ENCODE results near the gene SLAIN1. TPM values are rescaled to one million over a fixed set of nuclear protein-coding genes. Genes with fewer than 3 reads are reported as not detected.

The SLAIN1 gene
- polyA plus RNA-seq, 1 experiment, result 0.06 TPM

GRCh38 chr13:77674852-77675251, 22.6 kb upstream of the SLAIN1 start:
- POLR2A ChIA-PET, result no interaction called here
- TF ChIP-seq CTCF (IDR thresholded peaks at IDR 0.05; ENCODE audit: insufficient read depth, low read depth, low read length), result no peak
- CTCF ChIA-PET, result no interaction called here
- H3K36me3 ChIP-seq (ENCODE audit: control insufficient read depth, insufficient read depth, low read length), result no peaks in the 10 kb centered on the region
- no peaks in the 10 kb centered on the region for H3K27me3 ChIP-seq (ENCODE audit: control insufficient read depth, insufficient read depth, low read length)
- H3K4me3 ChIP-seq (ENCODE audit: low read depth, low read length), result no peak overlapping the region
- no peak for DNase-seq (ENCODE audit: low read depth)

GRCh38 chr13:77678691-77679235, 18.7 kb upstream of the SLAIN1 start:
- H3K4me3 ChIP-seq (ENCODE audit: low read depth, low read length), result no peak overlapping the region
- TF ChIP-seq CTCF (IDR thresholded peaks at IDR 0.05; ENCODE audit: insufficient read depth, low read depth, low read length), result no peak
- no peak for DNase-seq (ENCODE audit: low read depth)
- ChIA-PET POLR2A (no interaction called here), CTCF (no interaction called here)
- H3K36me3 ChIP-seq (ENCODE audit: control insufficient read depth, insufficient read depth, low read length), result no peaks in the 10 kb centered on the region
- H3K27me3 ChIP-seq (ENCODE audit: control insufficient read depth, insufficient read depth, low read length), result no peaks in the 10 kb centered on the region

- CTCF ChIA-PET, result no interaction called here
- Histone ChIP-seq H3K27me3 (ENCODE audit: control insufficient read depth, insufficient read depth, low read length) (no peaks in the 10 kb centered on the region), H3K4me3 (ENCODE audit: low read depth, low read length) (no peak overlapping the region), H3K36me3 (ENCODE audit: control insufficient read depth, insufficient read depth, low read length) (no peaks in the 10 kb centered on the region)
- POLR2A ChIA-PET, result no interaction called here
- no peak for TF ChIP-seq CTCF (IDR thresholded peaks at IDR 0.05; ENCODE audit: insufficient read depth, low read depth, low read length)
- no peak for DNase-seq (ENCODE audit: low read depth)
These were observed 9.7 kb upstream of the SLAIN1 start for GRCh38 chr13:77687799-77688198.

- CTCF ChIA-PET, result no interaction called here
- POLR2A ChIA-PET, result no interaction called here
These were observed 5.6 kb upstream of the SLAIN1 start for GRCh38 chr13:77691871-77692270.

GRCh38 chr13:77692746-77693448, 4.6 kb upstream of the SLAIN1 start:
- CTCF ChIA-PET, result no interaction called here
- POLR2A ChIA-PET, result no interaction called here
- TF ChIP-seq CTCF (IDR thresholded peaks at IDR 0.05; ENCODE audit: insufficient read depth, low read depth, low read length), result no peak
- no peaks in the 10 kb centered on the region for H3K27me3 ChIP-seq (ENCODE audit: control insufficient read depth, insufficient read depth, low read length)
- H3K36me3 ChIP-seq (ENCODE audit: control insufficient read depth, insufficient read depth, low read length), result no peaks in the 10 kb centered on the region
- no peak overlapping the region for H3K4me3 ChIP-seq (ENCODE audit: low read depth, low read length)
- DNase-seq (ENCODE audit: low read depth), result no peak

More at GRCh38 chr13:77691871-77692270, 5.6 kb upstream of the SLAIN1 start:
- no peak overlapping the region for H3K4me3 ChIP-seq (ENCODE audit: low read depth, low read length)
- no peaks in the 10 kb centered on the region for H3K36me3 ChIP-seq (ENCODE audit: control insufficient read depth, insufficient read depth, low read length)
- no peak for DNase-seq (ENCODE audit: low read depth)
- TF ChIP-seq CTCF (IDR thresholded peaks at IDR 0.05; ENCODE audit: insufficient read depth, low read depth, low read length), result no peak
- no peaks in the 10 kb centered on the region for H3K27me3 ChIP-seq (ENCODE audit: control insufficient read depth, insufficient read depth, low read length)
